ENCODE data around the gene PRSS12.
"Not testable (repeated sequence)": the region's sequence is repeated elsewhere in the genome, so short reads cannot be mapped to it uniquely, and the experiment has no call there.

The PRSS12 gene

GRCh38 chr4:118396881-118397622 is 44.2 kb upstream of the PRSS12 start:
- DNase-seq (ENCODE audit: low read depth, low spot score), result no peak
- CTCF ChIA-PET, result no interaction called here

GRCh38 chr4:118395057-118395644 is 42.3 kb upstream of the PRSS12 start:
- CTCF ChIA-PET, result no interaction called here
- DNase-seq (ENCODE audit: low read depth, low spot score), result no peak

More at GRCh38 chr4:118396881-118397622, 44.2 kb upstream of the PRSS12 start:
- no peak overlapping the region for H3K4me3 ChIP-seq (ENCODE audit: low read depth, low read length)
- POLR2A ChIA-PET, result no interaction called here
- TF ChIP-seq CTCF (IDR thresholded peaks at IDR 0.05; ENCODE audit: insufficient read depth, low read length, missing control alignments), result no peak

GRCh38 chr4:118392509-118392908 is 39.7 kb upstream of the PRSS12 start:
- DNase-seq (ENCODE audit: low read depth, low spot score); POLR2A ChIA-PET; H3K4me3 ChIP-seq (ENCODE audit: low read depth, low read length): not testable (repeated sequence)
- CTCF ChIA-PET, result interaction anchor here (1.0 kb wide), 1 partner anchor 11 kb away, joined by 4 read pairs; no protein-coding TSS in a partner anchor

More at GRCh38 chr4:118395057-118395644, 42.3 kb upstream of the PRSS12 start:
- POLR2A ChIA-PET, result no interaction called here
- TF ChIP-seq CTCF (IDR thresholded peaks at IDR 0.05; ENCODE audit: insufficient read depth, low read length, missing control alignments), result no peak
- no peak overlapping the region for H3K4me3 ChIP-seq (ENCODE audit: low read depth, low read length)

- TF ChIP-seq CTCF (IDR thresholded peaks at IDR 0.05; ENCODE audit: insufficient read depth, low read length, missing control alignments), result no peak
- ChIA-PET CTCF (interaction anchor here (1.6 kb wide), 1 partner anchor 37 kb away, joined by 8 read pairs; the partner anchor contains the start of gene PRSS12), POLR2A (no interaction called here)
- no peak overlapping the region for H3K4me3 ChIP-seq (ENCODE audit: low read depth, low read length)
- DNase-seq (ENCODE audit: low read depth, low spot score), result no peak
Measured at GRCh38 chr4:118390121-118390520, 37.3 kb upstream of the PRSS12 start.

- TF ChIP-seq CTCF (IDR thresholded peaks at IDR 0.05; ENCODE audit: insufficient read depth, low read length, missing control alignments), result no peak
- no peak for DNase-seq (ENCODE audit: low read depth, low spot score)
- H3K4me3 ChIP-seq (ENCODE audit: low read depth, low read length), result no peak overlapping the region
- ChIA-PET CTCF (interaction anchor here (1.6 kb wide), 1 partner anchor 37 kb away, joined by 8 read pairs; the partner anchor contains the start of gene PRSS12), POLR2A (no interaction called here)
Measured at GRCh38 chr4:118389721-118390120, 36.9 kb upstream of the PRSS12 start.

- CTCF ChIA-PET, result interaction anchor here (1.0 to 1.6 kb wide), 2 partner anchors 10 to 36 kb away, joined by 4 to 8 read pairs; partner anchors contain the start of gene PRSS12
- TF ChIP-seq CTCF (IDR thresholded peaks at IDR 0.05; ENCODE audit: insufficient read depth, low read length, missing control alignments), result no peak
- no peak overlapping the region for H3K4me3 ChIP-seq (ENCODE audit: low read depth, low read length)
- no peak for DNase-seq (ENCODE audit: low read depth, low spot score)
- POLR2A ChIA-PET, result no interaction called here
Measured at GRCh38 chr4:118388606-118389005, 35.8 kb upstream of the PRSS12 start.
